Breast epithelium (tissue), 4 donors: Measurements from ENCODE around the gene TMEM255B. TPM values are rescaled to one million over a fixed set of nuclear protein-coding genes. Genes with fewer than 3 reads are reported as not detected.

Source experiments
- DNase-seq, 2 donors: peaks; one replicate each; pipeline ENCODE4 v3.0.0-alpha.2; 2019; ENCODE audit warnings: low spot score in 2 of 2
- H3K27ac ChIP-seq, 2 donors: fragments of 200-600 bp; sonication (generic) in 1 of 2; one replicate each; pipeline ENCODE4 v1.5.1; 2016 to 2019; ENCODE audit warnings: mild to moderate bottlenecking in 1 of 2
- H3K27me3 ChIP-seq, 2 donors: fragments of 200-600 bp; sonication (generic) in 1 of 2; one replicate each; pipeline versions ENCODE4 v1.5.1 to v1.6.0; 2017 to 2019; ENCODE audit warnings: control low read depth in 1 of 2, mild to moderate bottlenecking in 1 of 2
- H3K36me3 ChIP-seq: fragments of 200-600 bp; one replicate; pipeline ENCODE4 v1.5.1; 2019
- H3K4me1 ChIP-seq, 2 donors: fragments of 200-600 bp; sonication (generic); one replicate each; pipeline ENCODE4 v1.5.1; 2016 to 2019; ENCODE audit warnings: control low read depth in 1 of 2
- H3K4me3 ChIP-seq, 3 donors: fragments of 200-600 bp; sonication (generic); 1 replicate in 2 of 3; 2 replicates in 1 of 3; pipeline ENCODE4 v1.5.1; 2016 to 2019; ENCODE audit warnings: mild to moderate bottlenecking in 3 of 3, moderate library complexity in 2 of 3
- H3K9me3 ChIP-seq, 2 donors: fragments of 200-600 bp; sonication (generic) in 1 of 2; one replicate each; pipeline ENCODE4 v1.5.1; 2016 to 2019; ENCODE audit warnings: control low read depth in 1 of 2
- POLR2A ChIP-seq: fragments of 450-650 bp; IDR thresholded peaks from one replicate; pipeline ENCODE4 v1.6.1; 2016; ENCODE audit warnings: antibody characterized with exemption, mild to moderate bottlenecking, moderate library complexity
- POLR2AphosphoS5 ChIP-seq, 3 donors: sonication (generic); formaldehyde crosslinking; IDR thresholded peaks; one replicate each; pipeline ENCODE4 v1.6.1; 2017; ENCODE audit warnings: antibody characterized with exemption in 3 of 3
- intact Hi-C: fragments of 100-400 bp; cut with DNase I; formaldehyde crosslinking; loops from one replicate; pipeline ENCODE4 v1.15.1; 2023; ENCODE audit warnings: low total_unique reads
- total RNA-seq, 3 donors: library from RNA; depleted of rRNA; stranded (reverse); fragments of >200 nt; gene quantifications; one replicate each; pipeline ENCODE4 v1.1.0, GENCODE V29; 2016
- TF ChIP-seq, protein P1 (sequence below), 3 donors: fragments of 450-650 bp; IDR thresholded peaks; one replicate each; pipeline ENCODE4 v1.5.1; 2016 to 2017; ENCODE audit warnings: antibody characterized with exemption in 3 of 3, mild to moderate bottlenecking in 3 of 3, moderate library complexity in 3 of 3

The TMEM255B gene
- total RNA-seq, 3 donors from 2014 or later: 2.3 to 11.8 (median 5.2) TPM

DNA sequence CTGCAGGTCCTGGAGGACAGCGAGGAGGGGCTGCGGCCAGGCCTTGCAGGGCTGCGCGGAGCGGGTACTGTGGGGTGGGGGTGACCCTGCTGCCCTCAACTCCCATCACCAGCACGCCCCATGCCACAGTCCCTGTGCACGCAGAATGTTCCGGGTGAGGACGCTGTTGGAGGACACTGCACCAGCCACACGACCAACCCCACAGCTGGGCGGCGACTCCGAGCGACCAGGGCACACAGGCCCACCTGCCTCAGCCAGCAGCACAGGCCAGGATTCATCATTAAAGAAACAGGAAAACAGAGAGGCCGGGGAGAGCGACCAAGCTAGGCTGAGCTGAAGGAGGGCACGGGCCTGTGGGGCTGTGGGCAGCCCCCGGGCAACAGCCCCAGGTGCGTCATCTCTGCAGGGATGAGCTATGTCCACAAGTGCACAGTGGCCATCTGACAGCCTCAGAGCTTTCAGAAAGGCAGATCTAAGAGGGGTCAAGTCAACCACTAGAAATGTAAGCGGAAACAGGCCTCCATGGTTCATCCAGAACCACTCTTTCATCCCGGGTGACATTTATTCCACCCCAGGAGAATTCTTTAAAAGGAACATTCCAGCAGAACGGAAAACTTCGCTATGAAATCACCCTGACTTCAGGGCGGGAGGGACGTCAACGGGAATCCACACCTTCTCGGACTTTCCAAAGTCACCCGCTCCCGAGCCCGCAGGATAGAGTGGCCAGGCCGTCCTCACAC, 103.3 kb downstream of the TMEM255B start:
- Histone ChIP-seq H3K4me1 (peaks cover 0 to 12% of the 10 kb centered on the region in 2 donors), H3K27me3 (no peaks in the 10 kb centered on the region), H3K4me3 (peak overlapping the region; percentile 77 to 97 (median 85)), H3K9me3 (no peaks in the 10 kb centered on the region), H3K36me3 (no peaks in the 10 kb centered on the region), H3K27ac (peak overlapping the region; percentile 85 to 93)
- intact Hi-C loops: no loop called here
- DNase-seq: peak; percentile 24 to 46
- no peak for TF ChIP-seq POLR2A
- no peak for TF ChIP-seq POLR2AphosphoS5 (IDR thresholded peaks at IDR 0.05)
- TF ChIP-seq, protein P1, sequence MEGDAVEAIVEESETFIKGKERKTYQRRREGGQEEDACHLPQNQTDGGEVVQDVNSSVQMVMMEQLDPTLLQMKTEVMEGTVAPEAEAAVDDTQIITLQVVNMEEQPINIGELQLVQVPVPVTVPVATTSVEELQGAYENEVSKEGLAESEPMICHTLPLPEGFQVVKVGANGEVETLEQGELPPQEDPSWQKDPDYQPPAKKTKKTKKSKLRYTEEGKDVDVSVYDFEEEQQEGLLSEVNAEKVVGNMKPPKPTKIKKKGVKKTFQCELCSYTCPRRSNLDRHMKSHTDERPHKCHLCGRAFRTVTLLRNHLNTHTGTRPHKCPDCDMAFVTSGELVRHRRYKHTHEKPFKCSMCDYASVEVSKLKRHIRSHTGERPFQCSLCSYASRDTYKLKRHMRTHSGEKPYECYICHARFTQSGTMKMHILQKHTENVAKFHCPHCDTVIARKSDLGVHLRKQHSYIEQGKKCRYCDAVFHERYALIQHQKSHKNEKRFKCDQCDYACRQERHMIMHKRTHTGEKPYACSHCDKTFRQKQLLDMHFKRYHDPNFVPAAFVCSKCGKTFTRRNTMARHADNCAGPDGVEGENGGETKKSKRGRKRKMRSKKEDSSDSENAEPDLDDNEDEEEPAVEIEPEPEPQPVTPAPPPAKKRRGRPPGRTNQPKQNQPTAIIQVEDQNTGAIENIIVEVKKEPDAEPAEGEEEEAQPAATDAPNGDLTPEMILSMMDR (IDR thresholded peaks at IDR 0.05): no peak

DNA sequence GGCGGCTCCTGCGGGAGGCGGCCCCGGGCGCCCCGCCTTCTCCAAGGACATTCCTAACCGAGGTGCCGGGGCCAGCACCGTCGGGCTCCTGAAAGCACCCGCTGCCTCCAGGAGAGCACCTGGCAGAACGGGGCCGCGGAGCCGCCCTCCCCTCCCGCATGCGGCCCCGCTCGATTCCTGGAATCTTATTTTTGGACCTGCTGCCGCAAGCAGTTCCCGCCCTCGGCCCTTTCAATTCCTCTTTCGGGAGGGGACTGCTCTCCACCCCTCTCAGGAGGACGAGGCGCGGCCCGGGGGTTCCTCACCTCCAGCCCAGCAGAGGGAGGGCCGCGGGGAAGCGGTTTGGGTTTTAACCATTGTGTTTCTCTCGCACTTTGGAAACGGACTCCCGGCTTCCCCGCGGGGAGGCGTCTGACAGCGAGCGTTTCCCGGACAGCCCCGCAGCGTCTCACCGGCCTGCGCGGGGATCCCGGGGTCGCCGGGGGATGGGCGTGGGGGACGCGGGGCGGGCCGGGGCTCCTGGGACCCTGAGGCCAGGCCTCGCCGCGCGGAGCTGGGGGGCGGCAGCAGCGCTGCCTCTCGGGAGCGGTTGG, 104.0 kb downstream of the TMEM255B start:
- peak; percentile 63 to 72 for DNase-seq
- intact Hi-C loops: no loop called here
- Histone ChIP-seq H3K27me3 (no peaks in the 10 kb centered on the region), H3K4me3 (peak overlapping the region; percentile 77 to 97 (median 85)), H3K9me3 (no peaks in the 10 kb centered on the region), H3K4me1 (peaks cover 0 to 10% of the 10 kb centered on the region in 2 donors), H3K36me3 (no peaks in the 10 kb centered on the region), H3K27ac (peak overlapping the region; percentile 85 to 93)
- TF ChIP-seq, protein P1 (IDR thresholded peaks at IDR 0.05): no peak
- peak in 2 of 3 donors; percentile 25 to 46 for TF ChIP-seq POLR2AphosphoS5 (IDR thresholded peaks at IDR 0.05)

DNA sequence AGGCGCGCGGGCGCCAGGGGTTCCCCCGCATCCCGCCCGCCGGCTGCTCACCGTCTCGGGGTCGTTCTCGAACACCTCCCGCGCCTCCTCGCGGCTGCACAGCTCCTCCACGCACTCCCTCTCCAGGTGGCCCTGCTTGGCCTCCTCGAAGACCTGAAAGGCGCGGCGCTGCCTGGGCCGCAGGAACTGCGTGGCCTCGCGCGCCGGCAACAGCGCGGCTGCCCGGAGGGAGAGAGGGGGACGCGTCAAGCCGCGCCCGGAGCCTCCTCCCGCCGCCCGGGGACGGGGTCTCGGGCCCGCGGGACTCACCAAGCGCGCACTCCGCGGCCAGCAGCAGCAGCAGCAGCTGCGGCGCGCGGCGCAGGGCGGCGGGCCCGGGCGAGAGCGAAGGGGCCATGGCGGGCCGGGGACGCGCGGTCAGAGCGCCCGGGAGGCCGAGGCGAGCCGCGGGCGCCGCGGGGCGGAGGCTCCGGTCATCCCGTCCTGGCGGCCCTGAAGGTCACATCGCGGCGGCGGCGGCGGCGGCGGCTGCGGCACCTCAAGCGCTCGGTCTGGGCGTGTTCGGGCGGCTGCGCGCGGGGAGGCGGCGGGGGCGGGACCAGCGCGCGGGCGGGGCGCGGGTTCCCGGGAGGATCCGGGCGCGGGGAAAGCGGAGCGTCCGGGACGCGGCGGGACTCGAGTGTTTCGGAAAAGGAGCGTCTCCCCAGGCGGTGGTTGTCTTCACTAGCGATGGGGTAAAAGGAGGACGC, 104.7 kb downstream of the TMEM255B start, which contains the start of gene GAS6:
Gene GAS6 (minus strand): TSS at position 553 of the 749 bp plus-strand sequence. CDS start 156 bp downstream, at position 397.
- Histone ChIP-seq H3K9me3 (no peaks in the 10 kb centered on the region), H3K4me3 (peak within 1 kb of the TSS; percentile 77 to 97 (median 85)), H3K27me3 (no peaks in the 10 kb centered on the region), H3K4me1 (peaks cover 0 to 8% of the 10 kb centered on the region in 2 donors), H3K36me3 (no peaks in the 10 kb centered on the region), H3K27ac (peak within 1 kb of the TSS; percentile 85 to 93)
- TF ChIP-seq POLR2AphosphoS5 (IDR thresholded peaks at IDR 0.05): no peak
- TF ChIP-seq POLR2A: no peak
- TF ChIP-seq, protein P1 (IDR thresholded peaks at IDR 0.05): no peak
- peak; percentile 38 to 58 for DNase-seq
- intact Hi-C loops: no loop called here

DNA sequence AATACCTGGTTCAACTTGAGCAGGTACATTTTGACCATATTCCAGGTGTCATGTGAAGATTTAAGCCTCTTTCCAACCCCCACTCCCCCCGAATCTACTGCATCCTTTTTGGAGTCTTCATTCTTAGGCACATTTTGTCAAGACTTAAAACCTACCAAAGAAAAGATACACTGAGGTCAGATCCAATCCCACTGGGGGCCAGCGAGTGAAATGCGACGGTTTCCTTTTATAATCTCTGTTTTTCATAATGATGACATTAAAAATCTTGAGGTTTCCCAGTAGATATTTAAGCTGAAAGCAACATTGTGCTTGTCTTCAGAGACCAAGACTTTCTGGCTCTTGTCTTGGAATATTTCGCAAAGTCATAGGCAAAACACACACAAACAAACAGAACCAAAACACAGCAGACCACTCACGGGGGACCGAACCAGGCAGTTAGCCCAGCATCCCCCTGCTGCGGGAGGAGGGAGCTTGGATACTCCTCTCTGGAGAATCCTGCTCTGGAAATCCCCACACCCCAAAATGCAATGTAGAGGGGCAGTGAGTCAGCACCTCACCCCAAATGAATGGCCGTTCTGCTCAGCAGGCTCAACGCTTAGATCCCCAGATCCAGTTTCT, 105.4 kb downstream of the TMEM255B start:
- Histone ChIP-seq H3K4me1 (peaks cover 0 to 8% of the 10 kb centered on the region in 2 donors), H3K36me3 (no peaks in the 10 kb centered on the region), H3K27me3 (no peaks in the 10 kb centered on the region), H3K9me3 (no peaks in the 10 kb centered on the region), H3K4me3 (peak overlapping the region; percentile 77 to 97 (median 85)), H3K27ac (peak overlapping the region; percentile 85 to 93)
- peak; percentile 15 to 19 for DNase-seq
- intact Hi-C loops: no loop called here
- TF ChIP-seq POLR2AphosphoS5 (IDR thresholded peaks at IDR 0.05) (no peak), POLR2A (no peak)
- TF ChIP-seq, protein P1 (IDR thresholded peaks at IDR 0.05): no peak
